ENCODE results near the gene EYA4.
A peak's percentile ranks its signal among the peaks of the same experiment; 100 is the strongest.

Gene EYA4

GRCh38 chr6:133467231-133467981 lies 226.2 kb downstream of the EYA4 start:
- no peak for DNase-seq

- no peak for DNase-seq
These were observed 226.8 kb downstream of the EYA4 start for GRCh38 chr6:133467982-133468380.

GRCh38 chr6:133468591-133468990 lies 227.4 kb downstream of the EYA4 start:
- no peak for DNase-seq

- no peak for DNase-seq
These were observed 233.4 kb downstream of the EYA4 start for GRCh38 chr6:133474516-133474915.

DNA sequence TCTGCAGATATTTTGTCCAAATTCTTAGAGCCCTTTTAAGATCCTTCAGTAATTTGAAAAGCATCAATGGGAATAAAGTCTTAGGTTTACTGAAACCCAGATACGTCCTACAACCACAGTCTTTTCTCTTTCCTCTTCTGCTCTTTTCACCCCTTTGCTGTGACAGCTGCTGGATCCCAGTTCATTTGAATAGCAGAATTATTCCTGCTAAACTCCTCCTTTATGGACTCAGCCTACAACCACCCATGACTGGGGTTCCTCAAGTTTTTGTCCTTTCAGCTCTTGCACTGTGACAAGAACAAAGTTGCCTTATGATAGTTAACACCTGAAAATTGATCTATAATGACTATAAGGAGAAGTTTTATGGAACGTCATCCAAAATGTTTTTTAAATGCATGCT lies 237.5 kb downstream of the EYA4 start:
- no peak for DNase-seq

GRCh38 chr6:133487174-133487573 lies 246.0 kb downstream of the EYA4 start:
- no peak for DNase-seq

GRCh38 chr6:133495205-133495903 lies 254.2 kb downstream of the EYA4 start:
- no peak for DNase-seq

DNA sequence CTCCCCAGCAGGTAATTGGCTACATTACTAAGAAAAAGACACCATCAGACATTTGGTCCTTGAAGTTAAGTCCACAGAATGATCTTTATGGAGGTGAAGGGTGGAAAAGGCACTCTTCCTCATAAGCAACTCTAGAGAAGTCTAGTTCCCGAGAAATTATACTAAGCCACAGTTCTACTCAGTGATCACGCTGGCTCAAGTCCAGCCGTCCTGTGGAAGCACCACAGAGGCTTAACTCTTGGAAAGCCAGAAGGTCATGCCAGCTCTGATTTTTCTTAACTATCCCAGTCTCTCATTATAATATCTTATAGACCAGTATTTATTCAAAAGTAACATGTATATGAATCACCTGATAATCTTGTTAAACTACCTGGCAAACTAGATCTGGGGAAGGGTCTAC lies 258.5 kb downstream of the EYA4 start:
- DNase-seq = no peak

DNA sequence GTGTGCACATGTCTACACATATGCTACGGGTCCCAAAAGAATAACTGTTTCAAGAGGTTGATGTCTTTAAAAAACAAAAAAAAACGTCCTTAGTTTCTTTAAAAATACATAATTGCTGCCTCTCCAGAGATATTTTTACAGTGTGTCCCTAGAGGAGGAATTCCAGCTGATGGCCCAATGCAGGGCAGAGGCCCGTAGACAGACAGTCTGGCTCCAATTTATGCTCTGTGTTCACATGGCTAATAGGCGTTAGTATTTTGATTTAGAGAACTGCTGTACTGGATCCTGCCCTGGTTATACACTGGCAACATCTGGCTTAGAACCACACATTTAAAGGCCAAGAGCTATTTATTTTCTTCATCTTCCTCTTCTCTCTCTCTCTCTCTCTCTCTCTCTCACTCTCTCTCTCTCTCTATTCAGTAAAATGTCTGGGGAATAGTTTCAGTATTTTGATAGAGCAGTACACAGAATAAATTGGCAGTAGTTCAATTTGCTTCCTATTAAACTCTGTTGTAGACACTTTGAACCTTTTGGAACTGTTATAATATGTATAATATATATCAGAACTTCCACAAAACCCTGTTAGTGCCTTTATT lies 260.6 kb downstream of the EYA4 start:
- DNase-seq = no peak

GRCh38 chr6:133502441-133503335 lies 261.5 kb downstream of the EYA4 start:
- DNase-seq = no peak

DNA sequence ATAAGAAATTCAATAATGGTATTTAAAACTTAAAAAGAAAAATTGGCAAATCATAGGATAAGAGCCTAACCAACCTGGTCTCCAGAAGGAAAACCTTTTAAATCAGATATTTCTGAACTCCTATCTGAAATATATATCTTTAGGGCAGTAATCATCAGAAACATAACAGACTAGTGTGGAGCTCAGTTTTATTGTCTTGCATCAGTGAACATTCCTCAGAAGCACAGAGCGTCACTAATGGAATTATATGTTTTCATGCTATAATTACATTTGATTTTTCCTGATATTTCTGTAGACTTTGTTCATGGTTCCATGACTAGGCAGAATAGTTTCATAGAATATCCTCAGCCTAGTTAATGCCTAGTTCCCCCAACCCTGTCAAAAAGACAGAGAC lies 262.2 kb downstream of the EYA4 start:
- no peak for DNase-seq

DNA sequence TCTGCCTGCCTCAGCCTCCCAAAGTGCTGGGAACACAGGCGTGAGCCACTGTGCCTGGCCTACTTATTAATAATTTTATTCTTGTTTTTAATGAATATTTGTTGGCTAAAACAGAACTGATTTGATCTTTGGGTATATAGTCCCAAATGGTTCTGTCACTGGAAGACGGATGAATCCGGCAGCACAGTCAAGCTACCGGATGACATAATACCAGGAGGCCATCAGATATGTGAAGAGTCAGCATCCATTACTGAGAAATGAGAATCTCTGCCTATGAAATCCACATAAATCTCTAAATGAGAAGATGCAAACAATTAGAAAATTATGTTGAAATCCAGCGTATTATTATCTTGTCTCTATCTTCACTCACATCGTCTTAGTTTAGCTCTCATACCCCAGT lies 263.0 kb downstream of the EYA4 start:
- no peak for DNase-seq

- no peak for DNase-seq
These were observed 263.6 kb downstream of the EYA4 start for GRCh38 chr6:133504761-133505160.

DNA sequence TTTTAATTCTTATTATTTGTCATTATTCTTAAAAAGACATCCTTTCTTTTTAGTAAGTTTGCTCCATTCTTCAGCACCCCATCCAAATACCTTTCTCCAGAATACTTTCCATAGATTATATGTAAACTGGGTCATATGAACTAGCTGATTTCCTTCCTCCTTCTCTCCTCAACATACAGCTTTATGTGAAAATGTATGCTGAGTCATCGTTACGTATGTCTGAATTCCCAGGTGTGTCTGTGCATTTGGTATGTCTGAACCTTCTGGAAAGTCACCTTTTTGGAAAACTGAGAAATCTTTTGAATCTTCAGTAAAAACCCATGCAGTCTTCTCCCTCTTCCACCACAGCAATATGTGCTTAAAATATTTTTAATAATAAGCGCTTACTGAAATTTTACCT lies 264.5 kb downstream of the EYA4 start:
- no peak for DNase-seq

DNA sequence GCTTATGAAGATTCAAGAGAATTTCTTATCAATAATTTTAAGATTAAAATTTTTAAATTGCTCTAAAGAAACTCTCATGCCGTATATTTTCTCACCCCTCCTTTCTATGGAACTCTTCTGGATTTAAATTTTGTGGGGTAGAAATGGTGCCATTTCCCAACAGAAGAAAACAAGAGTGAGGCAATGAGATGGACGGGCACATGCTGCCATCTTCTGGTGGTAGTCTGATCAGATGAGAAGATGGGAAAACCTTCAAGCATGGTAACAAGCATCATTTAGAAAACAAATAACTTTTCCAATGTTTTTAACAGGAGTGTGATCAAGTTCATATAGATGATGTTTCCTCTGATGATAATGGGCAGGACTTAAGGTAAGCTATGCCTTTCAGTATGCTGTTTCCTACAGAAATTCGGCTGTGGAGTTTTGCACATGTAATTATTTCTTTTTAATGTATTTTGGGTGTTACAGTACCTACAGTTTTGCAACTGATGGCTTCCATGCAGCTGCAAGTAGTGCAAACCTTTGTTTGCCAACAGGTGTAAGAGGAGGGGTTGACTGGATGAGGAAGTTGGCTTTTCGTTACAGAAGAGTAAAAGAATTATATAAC lies 271.4 kb downstream of the EYA4 start:
- peak; percentile 17 for DNase-seq

- DNase-seq = no peak
These were observed 282.7 kb downstream of the EYA4 start for GRCh38 chr6:133523816-133524215.

DNA sequence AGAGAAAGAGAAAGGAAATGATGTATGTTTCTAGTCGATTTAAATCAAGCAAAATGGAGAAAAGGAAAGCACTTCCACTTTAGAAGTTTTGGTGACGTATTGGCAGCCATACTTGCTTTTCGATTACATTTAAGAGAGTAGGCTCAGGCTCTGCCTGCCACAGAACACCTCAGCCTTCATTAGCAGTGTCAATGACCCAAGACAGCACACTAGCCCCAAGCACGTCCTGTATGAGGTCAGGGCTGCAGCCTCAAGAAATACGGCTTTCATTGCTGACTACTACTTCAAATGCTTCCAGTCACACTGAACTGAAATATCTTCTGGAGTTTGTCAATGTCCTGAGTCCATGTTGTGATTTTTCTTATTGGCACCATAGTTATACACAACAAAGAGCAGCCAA lies 285.3 kb downstream of the EYA4 start:
- no peak for DNase-seq

- DNase-seq = no peak
These were observed 287.4 kb downstream of the EYA4 start for GRCh38 chr6:133528566-133528965.

DNA sequence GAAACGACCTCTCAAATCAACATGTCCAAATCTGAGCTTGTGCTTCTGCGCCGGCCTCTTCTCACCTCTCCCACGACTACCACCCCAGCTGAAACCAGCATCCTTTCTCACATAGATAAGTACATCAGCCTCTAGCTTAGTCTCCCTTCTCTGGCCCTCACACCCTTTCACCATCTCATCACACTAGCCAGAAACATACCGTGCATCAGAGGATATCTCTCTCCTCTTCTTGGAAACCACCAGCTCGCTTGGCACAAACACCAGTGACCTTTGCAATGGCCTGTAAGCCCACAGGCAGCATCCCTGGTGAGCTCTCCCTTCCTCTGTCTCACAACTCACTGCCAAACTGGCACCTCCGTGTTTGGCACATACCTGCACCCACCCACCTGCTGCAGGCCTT lies 291.8 kb downstream of the EYA4 start:
- DNase-seq = no peak

GRCh38 chr6:133539502-133540259 lies 298.5 kb downstream of the EYA4 start:
- no peak for DNase-seq

DNA sequence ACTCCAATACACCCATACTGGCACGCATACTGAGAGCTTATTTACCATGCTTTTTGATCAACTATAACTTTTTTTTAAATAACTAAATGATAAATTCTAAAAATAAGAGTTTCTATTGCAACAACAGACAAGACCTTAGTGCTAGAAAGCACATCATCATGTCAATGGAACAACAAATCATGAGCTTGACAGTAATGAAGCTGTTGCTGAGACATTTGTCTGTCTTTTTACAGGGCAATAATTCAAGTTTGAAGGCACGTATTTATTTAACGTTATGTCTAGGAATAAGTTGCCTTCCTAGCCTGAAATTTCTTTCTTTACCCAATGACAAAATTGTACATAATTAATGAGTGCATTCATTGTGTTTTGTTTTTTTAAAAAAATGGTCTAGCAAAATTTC lies 299.2 kb downstream of the EYA4 start:
- DNase-seq = no peak

DNA sequence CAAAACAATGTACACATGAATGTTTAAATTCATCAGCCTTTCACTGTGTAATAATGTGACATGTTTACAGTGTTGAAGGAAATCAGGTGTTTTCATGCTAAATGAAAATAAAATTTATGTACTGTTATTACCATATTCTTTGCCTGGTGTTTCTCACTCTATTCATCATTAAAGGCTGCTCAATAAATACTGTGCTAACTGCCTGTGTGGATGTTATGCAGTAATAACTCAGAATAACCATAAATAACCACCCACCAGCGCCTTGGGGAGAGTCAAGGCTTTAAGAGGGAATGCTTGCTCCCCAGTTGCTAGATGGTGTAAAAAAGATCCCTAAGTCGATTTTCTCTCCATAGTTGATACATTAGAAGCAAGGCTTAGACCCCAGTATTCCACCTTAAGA lies 299.9 kb downstream of the EYA4 start:
- DNase-seq = no peak
